WERI-Rb-1 (cell line): ENCODE data around the gene WDR91.

Experiments used
- DNase-seq: peaks from one replicate; pipeline ENCODE4 v3.0.0-alpha.2; 2020
- H3K27ac ChIP-seq: fragments of 250-450 bp; sonication (Bioruptor Pico); 2 replicates; pipeline ENCODE4 v1.5.1; 2020; ENCODE audit warnings: mild to moderate bottlenecking, moderate library complexity
- H3K27me3 ChIP-seq: fragments of 250-450 bp; sonication (Bioruptor Pico); 2 replicates; pipeline ENCODE4 v1.5.1; 2021; ENCODE audit warnings: mild to moderate bottlenecking, low read depth, moderate library complexity; ENCODE audit not compliant: insufficient read depth, severe bottlenecking
- H3K36me3 ChIP-seq: fragments of 250-450 bp; sonication (Bioruptor Pico); 2 replicates; pipeline ENCODE4 v1.5.1; 2020; ENCODE audit warnings: mild to moderate bottlenecking, moderate library complexity
- H3K4me3 ChIP-seq: 2 replicates; pipeline ENCODE4 v1.5.1; 2011; ENCODE audit warnings: low read depth, mild to moderate bottlenecking, control low read depth, low read length
- H3K9me3 ChIP-seq: fragments of 250-450 bp; sonication (Bioruptor Pico); 2 replicates; pipeline ENCODE4 v1.5.1; 2021; ENCODE audit warnings: mild to moderate bottlenecking, moderate library complexity; ENCODE audit not compliant: severe bottlenecking
- CTCF ChIP-seq: IDR thresholded peaks from 2 replicates; pipeline ENCODE4 v1.5.1; 2011; ENCODE audit warnings: low read depth, mild to moderate bottlenecking, control low read depth, inconsistent platforms, low read length

Gene WDR91

DNA sequence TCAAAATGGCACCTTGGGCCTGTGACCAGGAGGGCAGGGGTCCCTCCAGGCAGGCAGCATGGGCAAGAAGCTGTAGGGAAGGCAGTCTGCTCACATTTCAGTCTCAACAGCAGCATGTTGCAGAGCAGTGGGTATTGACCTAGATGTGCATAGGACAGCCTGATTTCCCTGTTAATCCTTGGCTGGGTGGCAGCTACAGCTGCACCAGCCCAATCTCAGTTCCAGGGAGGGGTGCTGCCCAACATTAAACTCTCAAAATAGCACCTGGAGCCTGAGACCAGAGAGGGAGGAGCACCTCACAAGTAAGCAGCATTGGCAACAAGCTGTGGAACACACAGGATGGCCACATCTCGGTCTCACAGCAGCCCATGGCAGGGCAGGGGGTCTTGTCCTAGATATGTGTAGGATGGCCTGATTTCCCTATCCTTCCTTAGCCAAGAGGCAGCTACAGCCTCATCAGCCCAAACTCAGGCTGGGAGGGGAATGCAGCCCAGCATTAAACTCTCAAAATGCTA is 53.1 kb downstream of the WDR91 start:
- no peak overlapping the region for H3K27ac ChIP-seq
- H3K27me3 ChIP-seq: no peaks in the 10 kb centered on the region
- no peak overlapping the region for H3K4me3 ChIP-seq
- no peak for TF ChIP-seq CTCF
- DNase-seq: no peak
- peaks cover 6% of the 10 kb centered on the region; the same call in 1 of the 2 replicates for H3K36me3 ChIP-seq
- peaks cover 7% of the 10 kb centered on the region for H3K9me3 ChIP-seq

GRCh38 chr7:135156290-135156689 is 55.0 kb downstream of the WDR91 start:
- TF ChIP-seq CTCF: no peak
- no peak overlapping the region for H3K4me3 ChIP-seq
- DNase-seq: no peak
- no peaks in the 10 kb centered on the region for H3K27me3 ChIP-seq
- H3K27ac ChIP-seq: no peak overlapping the region
- H3K9me3 ChIP-seq: peaks cover 7% of the 10 kb centered on the region
- no peaks in the 10 kb centered on the region for H3K36me3 ChIP-seq

DNA sequence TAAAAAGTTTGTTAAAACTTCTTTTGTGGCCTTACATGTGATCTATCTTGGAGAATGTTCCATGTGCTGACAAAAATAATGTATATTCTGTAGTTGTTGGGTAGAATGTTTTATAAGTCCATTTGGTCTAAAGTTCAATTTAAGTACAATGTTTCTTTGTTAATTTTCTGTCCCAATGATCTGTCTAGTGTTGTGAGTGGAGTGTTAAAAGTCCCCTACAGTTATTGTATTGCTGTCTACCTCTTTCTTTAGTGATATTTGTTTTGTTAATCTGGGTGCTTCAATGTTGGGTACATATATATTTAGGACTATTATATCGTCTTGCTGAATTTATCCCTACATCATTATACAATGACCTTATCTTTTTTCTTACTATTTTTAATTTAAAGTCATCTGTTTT is 56.6 kb downstream of the WDR91 start:
- Histone ChIP-seq H3K4me3 (no peak overlapping the region), H3K27ac (no peak overlapping the region), H3K36me3 (no peaks in the 10 kb centered on the region), H3K9me3 (peaks cover 7% of the 10 kb centered on the region), H3K27me3 (no peaks in the 10 kb centered on the region)
- no peak for DNase-seq
- TF ChIP-seq CTCF: no peak

DNA sequence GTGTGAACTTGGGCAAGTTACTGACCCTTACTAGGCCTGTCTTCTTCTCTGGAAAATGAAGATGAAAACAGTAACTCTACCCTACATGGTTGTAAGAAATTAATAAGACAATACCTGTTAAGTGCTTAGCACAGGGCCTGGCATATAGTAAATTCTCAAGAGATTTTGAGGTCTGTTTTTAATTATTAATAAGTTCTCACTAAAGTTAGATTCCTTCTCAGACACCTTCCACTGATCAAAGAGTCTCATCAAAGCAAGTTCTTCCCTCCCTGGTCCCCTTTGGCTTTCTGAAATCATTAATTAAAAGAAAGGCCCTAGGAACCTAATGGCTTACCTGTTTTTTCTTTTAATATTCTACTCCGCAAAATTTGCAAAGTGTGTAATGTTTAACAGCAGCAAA is 58.9 kb downstream of the WDR91 start:
- no peaks in the 10 kb centered on the region for H3K27me3 ChIP-seq
- H3K36me3 ChIP-seq: no peaks in the 10 kb centered on the region
- H3K9me3 ChIP-seq: peaks cover 7% of the 10 kb centered on the region
- DNase-seq: no peak
- TF ChIP-seq CTCF: no peak
- no peak overlapping the region for H3K4me3 ChIP-seq
- H3K27ac ChIP-seq: no peak overlapping the region

GRCh38 chr7:135151533-135151932 is 59.8 kb downstream of the WDR91 start:
- Histone ChIP-seq H3K27me3 (no peaks in the 10 kb centered on the region), H3K36me3 (no peaks in the 10 kb centered on the region), H3K9me3 (peaks cover 4% of the 10 kb centered on the region), H3K27ac (no peak overlapping the region), H3K4me3 (no peak overlapping the region)
- no peak for TF ChIP-seq CTCF
- DNase-seq: no peak

DNA sequence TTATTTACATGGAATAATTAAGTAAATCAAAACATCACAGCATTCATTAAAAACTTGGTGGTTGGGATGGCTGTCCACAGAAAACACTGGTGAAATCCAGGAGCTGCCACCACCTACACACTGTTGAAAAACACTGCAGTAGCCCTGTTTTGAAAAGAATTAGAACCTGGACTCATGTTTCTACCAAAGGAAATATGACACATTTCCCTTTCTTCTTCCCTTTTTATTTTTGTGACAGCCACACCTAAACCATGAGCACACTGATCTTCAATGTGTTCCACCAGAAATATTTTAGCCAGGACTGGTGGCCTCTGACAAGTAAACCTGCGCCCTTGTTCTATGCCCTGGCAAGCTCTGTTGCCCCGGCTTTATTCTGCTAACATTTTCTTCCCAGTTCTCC is 60.2 kb downstream of the WDR91 start:
- H3K9me3 ChIP-seq: peaks cover 2% of the 10 kb centered on the region
- no peak overlapping the region for H3K27ac ChIP-seq
- TF ChIP-seq CTCF: no peak
- H3K36me3 ChIP-seq: no peaks in the 10 kb centered on the region
- H3K4me3 ChIP-seq: no peak overlapping the region
- no peak for DNase-seq
- no peaks in the 10 kb centered on the region for H3K27me3 ChIP-seq
